ENCODE measurements around the gene CCDC88A. TPM values are rescaled to one million over a fixed set of nuclear protein-coding genes. Genes with fewer than 3 reads are reported as not detected.
"Not testable (repeated sequence)": the region's sequence is repeated elsewhere in the genome, so short reads cannot be mapped to it uniquely, and the experiment has no call there.

The CCDC88A gene
- total RNA-seq, 1 experiment from 2014 or later = 84.5 TPM

GRCh38 chr2:55282110-55282917 lies 137.3 kb downstream of the CCDC88A start:
- CTCF ChIA-PET = interaction anchor here (0.5 kb wide), 1 partner anchor 24 kb away, joined by 3 read pairs; no protein-coding TSS in a partner anchor
- H3K27ac ChIP-seq (ENCODE audit: low read depth, low read length, poor library complexity, severe bottlenecking) = peak overlapping the region; percentile 75
- intact Hi-C loops (cut with micrococcal nuclease; ENCODE audit: unreplicated experiment) = loop anchor here (10.0 kb wide), 2 partner anchors 132 to 232 kb away; partner anchors contain the start of genes CCDC88A and CFAP36
- no peaks in the 10 kb centered on the region for H3K36me3 ChIP-seq (ENCODE audit: insufficient read depth, low read length, poor library complexity, severe bottlenecking)
- peaks cover 3% of the 10 kb centered on the region for H3K4me1 ChIP-seq (ENCODE audit: insufficient read depth, low read length, poor library complexity, severe bottlenecking)
- peak overlapping the region; percentile 61 for H3K4me3 ChIP-seq (ENCODE audit: low read depth, low read length, poor library complexity, severe bottlenecking)
- no peaks in the 10 kb centered on the region for H3K27me3 ChIP-seq (replicated peaks; ENCODE audit: insufficient read depth, low read depth, low read length, poor library complexity)
- no peak for TF ChIP-seq CTCF (conservative IDR thresholded peaks at IDR 0.05; ENCODE audit: low read depth, low read length)
- no peak for TF ChIP-seq EZH2 (IDR thresholded peaks at IDR 0.05; ENCODE audit: borderline replicate concordance, low read depth, low read length, poor library complexity, severe bottlenecking)
- DNase-seq (ENCODE audit: low spot score) = peak; percentile 91
- H3K9me3 ChIP-seq (ENCODE audit: low read depth, low read length, poor library complexity, severe bottlenecking) = no peaks in the 10 kb centered on the region
- no TSS peak for BruUV-seq (replicated peaks)
- POLR2A ChIA-PET (ENCODE audit: low non-redundant PET) = no interaction called here

GRCh38 chr2:55280851-55281546 lies 138.7 kb downstream of the CCDC88A start:
- CTCF ChIA-PET; DNase-seq (ENCODE audit: low spot score); H3K9me3 ChIP-seq (ENCODE audit: low read depth, low read length, poor library complexity, severe bottlenecking); BruUV-seq (replicated peaks); H3K4me1 ChIP-seq (ENCODE audit: insufficient read depth, low read length, poor library complexity, severe bottlenecking); H3K27ac ChIP-seq (ENCODE audit: low read depth, low read length, poor library complexity, severe bottlenecking); H3K27me3 ChIP-seq (replicated peaks; ENCODE audit: insufficient read depth, low read depth, low read length, poor library complexity); H3K36me3 ChIP-seq (ENCODE audit: insufficient read depth, low read length, poor library complexity, severe bottlenecking); H3K4me3 ChIP-seq (ENCODE audit: low read depth, low read length, poor library complexity, severe bottlenecking): not testable (repeated sequence)
- POLR2A ChIA-PET (ENCODE audit: low non-redundant PET) = interaction anchor here (0.6 kb wide), 1 partner anchor 1136 kb away, joined by 9 read pairs; no protein-coding TSS in a partner anchor
- intact Hi-C loops (cut with micrococcal nuclease; ENCODE audit: unreplicated experiment) = loop anchor here (10.0 kb wide), 2 partner anchors 134 to 234 kb away; partner anchors contain the start of genes CCDC88A and CFAP36

- H3K4me3 ChIP-seq (ENCODE audit: low read depth, low read length, poor library complexity, severe bottlenecking); POLR2A ChIA-PET (ENCODE audit: low non-redundant PET); H3K4me1 ChIP-seq (ENCODE audit: insufficient read depth, low read length, poor library complexity, severe bottlenecking); CTCF ChIA-PET; H3K27ac ChIP-seq (ENCODE audit: low read depth, low read length, poor library complexity, severe bottlenecking); H3K27me3 ChIP-seq (replicated peaks; ENCODE audit: insufficient read depth, low read depth, low read length, poor library complexity); DNase-seq (ENCODE audit: low spot score); BruUV-seq (replicated peaks); H3K9me3 ChIP-seq (ENCODE audit: low read depth, low read length, poor library complexity, severe bottlenecking); H3K36me3 ChIP-seq (ENCODE audit: insufficient read depth, low read length, poor library complexity, severe bottlenecking): not testable (repeated sequence)
- intact Hi-C loops (cut with micrococcal nuclease; ENCODE audit: unreplicated experiment) = loop anchor here (10.0 kb wide), 2 partner anchors 135 to 235 kb away; partner anchors contain the start of genes CCDC88A and CFAP36
These were observed 139.7 kb downstream of the CCDC88A start for GRCh38 chr2:55279859-55280424.

GRCh38 chr2:55279214-55279835 lies 140.3 kb downstream of the CCDC88A start:
- H3K4me1 ChIP-seq (ENCODE audit: insufficient read depth, low read length, poor library complexity, severe bottlenecking); DNase-seq (ENCODE audit: low spot score); BruUV-seq (replicated peaks); H3K36me3 ChIP-seq (ENCODE audit: insufficient read depth, low read length, poor library complexity, severe bottlenecking); H3K27ac ChIP-seq (ENCODE audit: low read depth, low read length, poor library complexity, severe bottlenecking); H3K9me3 ChIP-seq (ENCODE audit: low read depth, low read length, poor library complexity, severe bottlenecking); intact Hi-C loops (cut with micrococcal nuclease; ENCODE audit: unreplicated experiment); CTCF ChIA-PET; H3K4me3 ChIP-seq (ENCODE audit: low read depth, low read length, poor library complexity, severe bottlenecking); H3K27me3 ChIP-seq (replicated peaks; ENCODE audit: insufficient read depth, low read depth, low read length, poor library complexity); POLR2A ChIA-PET (ENCODE audit: low non-redundant PET): not testable (repeated sequence)

Data from A673 (cell line).